Endothelial cell of hepatic sinusoid (primary cell): ENCODE data around the gene ARL15.
"Not testable (repeated sequence)": the region's sequence is repeated elsewhere in the genome, so short reads cannot be mapped to it uniquely, and the experiment has no call there.

Experiments used
- in situ Hi-C: cut with HindIII; loops from 2 replicates; pipeline ENCODE4 v1.10.0; 2017; ENCODE audit warnings: low sequenced_read_pairs

ARL15 gene

DNA sequence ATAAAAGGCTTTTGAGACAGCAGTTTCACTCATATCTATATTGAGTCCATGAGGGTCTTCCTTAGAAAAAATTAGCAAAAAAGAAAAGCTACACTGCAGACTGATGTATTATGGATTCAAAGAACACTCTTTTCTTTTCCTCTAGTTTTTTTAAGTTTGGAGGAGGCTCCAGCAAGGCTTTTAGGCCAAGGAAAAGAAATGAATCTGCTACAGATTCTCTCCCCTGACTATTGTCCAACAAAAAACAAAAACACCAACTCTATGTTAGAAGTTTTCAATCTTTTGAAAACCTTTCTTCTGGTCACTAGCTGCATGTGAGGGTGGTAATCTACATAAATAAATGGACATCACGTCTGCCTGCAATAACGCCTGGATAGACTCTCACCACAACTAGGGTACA lies 310.4 kb downstream of the ARL15 start:
- in situ Hi-C loops: no loop called here

- in situ Hi-C loops: no loop called here
Measured at GRCh38 chr5:53997736-53998627, 312.4 kb downstream of the ARL15 start.

GRCh38 chr5:53996008-53996407 lies 314.4 kb downstream of the ARL15 start:
- in situ Hi-C loops: no loop called here

DNA sequence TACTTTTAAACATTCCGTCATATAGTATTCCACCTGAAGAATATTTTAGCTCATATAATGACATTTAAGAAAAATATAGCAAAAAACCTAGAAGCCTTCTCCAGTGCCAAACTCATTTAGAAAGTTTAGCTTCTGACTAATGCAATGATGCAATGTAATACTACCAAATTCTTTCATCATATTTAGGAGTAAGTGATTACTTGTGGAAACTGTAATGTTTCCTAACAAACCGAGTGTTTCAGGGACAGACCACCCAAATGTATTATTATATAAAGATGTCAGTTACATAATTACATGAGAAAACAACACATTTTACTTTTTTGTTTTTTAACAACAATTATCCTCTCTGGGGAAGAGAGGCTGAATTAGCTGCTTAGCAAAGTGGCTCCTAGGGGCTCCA lies 316.2 kb downstream of the ARL15 start:
- in situ Hi-C loops: no loop called here

DNA sequence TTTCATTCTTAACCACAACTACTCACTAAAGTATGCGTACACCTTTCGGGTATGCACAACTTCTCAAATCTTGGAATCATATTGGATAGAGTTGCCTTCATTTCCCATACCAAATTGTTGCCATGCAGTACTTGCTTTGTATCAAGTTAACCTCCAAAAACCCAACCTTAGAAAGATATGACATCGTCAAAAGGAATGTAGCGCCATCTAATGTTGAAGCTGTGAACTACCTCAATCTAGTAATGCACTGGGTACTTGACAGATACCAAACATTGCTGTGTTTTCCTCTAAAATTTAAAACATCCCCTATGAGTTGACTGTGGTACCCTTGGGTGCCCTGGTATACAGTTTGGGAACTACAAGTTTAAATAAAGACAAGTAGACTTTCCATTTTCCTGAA lies 318.4 kb downstream of the ARL15 start:
- in situ Hi-C loops: no loop called here

- in situ Hi-C loops: no loop called here
Measured at GRCh38 chr5:53987101-53987500, 323.3 kb downstream of the ARL15 start.

- in situ Hi-C loops: no loop called here
Measured at GRCh38 chr5:53985796-53986195, 324.6 kb downstream of the ARL15 start.

- in situ Hi-C loops: no loop called here
Measured at GRCh38 chr5:53984971-53985370, 325.4 kb downstream of the ARL15 start.

GRCh38 chr5:53983568-53984460 lies 326.6 kb downstream of the ARL15 start:
- in situ Hi-C loops: no loop called here

GRCh38 chr5:53982319-53982718 lies 328.1 kb downstream of the ARL15 start:
- in situ Hi-C loops: not testable (repeated sequence)

- in situ Hi-C loops: no loop called here
Measured at GRCh38 chr5:53980061-53980460, 330.3 kb downstream of the ARL15 start.

DNA sequence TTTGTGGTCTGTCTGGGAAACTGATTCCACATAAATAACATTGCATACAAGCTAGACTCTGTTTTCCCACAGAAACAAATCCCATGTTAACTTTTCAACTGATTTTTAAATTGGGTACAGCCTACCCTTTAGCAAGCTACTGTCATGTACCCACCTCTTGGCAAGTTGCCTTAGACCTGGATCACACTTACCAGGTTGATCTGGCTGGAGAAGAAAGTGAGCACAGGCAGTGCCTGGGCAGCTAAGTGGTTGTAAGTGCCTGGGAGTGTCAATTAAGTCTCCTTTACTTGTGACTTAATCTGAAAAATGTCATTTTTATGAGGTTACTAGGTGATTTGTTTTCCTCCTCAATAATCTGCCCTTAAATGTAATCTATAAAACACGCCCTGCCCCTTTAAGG lies 336.4 kb downstream of the ARL15 start:
- in situ Hi-C loops: no loop called here

DNA sequence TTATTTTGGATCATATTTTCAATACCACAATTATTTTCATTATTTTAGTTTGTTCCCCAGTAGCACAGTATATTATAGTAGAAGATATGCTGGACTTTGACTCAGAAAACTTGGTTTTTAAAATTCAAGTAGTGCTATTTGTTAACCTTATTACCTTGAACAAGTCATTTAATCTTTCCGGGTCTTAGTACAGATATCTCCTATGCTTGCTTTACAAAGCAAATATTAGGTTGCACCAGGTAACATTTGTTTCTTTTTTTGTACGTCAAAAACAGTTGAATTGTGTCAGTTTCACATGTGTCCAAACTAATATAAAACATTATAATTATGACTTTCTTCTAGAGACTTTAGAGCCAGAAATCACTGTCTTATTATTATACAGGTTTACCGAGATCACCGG lies 338.1 kb downstream of the ARL15 start:
- in situ Hi-C loops: no loop called here

GRCh38 chr5:53971551-53971950 lies 338.8 kb downstream of the ARL15 start:
- in situ Hi-C loops: no loop called here

- in situ Hi-C loops: no loop called here
Measured at GRCh38 chr5:53971131-53971530, 339.2 kb downstream of the ARL15 start.

DNA sequence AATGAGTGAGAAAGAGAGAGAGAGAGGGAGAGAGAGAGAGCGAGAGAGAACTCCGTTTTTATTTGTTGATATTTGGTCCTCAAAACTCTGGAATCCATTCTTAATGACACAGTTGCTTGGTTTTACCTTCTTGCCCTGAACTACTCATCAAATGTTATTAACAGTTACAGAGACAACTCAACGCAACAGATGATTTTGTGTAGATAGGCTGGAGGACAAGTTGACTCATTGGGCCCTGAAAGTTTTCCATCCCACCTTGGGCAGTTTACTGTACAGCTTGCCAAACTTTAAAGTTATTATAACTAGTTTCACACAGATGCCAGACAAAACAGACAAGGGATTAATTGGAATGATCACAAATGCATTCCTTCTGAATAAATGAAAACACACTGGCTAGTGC lies 339.9 kb downstream of the ARL15 start:
- in situ Hi-C loops: no loop called here

- in situ Hi-C loops: no loop called here
Measured at GRCh38 chr5:53969176-53969730, 341.1 kb downstream of the ARL15 start.

DNA sequence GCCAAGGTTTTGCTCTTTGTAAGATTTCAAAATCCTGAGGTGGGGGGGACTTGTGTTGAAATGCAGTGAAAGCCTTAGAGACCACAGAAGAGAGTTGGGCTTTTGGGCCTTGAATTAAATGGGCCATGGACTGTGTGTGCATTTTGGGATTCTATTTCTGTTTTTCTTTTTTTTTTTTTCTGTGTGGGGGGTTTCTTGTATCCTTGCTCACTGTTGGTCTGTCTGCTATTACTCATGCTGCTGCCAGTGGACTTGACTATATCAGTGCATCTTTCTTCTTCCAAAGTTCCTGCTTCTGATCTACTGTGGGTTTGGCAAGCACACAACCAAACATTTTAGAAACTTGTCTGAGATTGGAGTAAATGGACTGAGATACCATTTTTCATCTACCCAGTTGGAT lies 344.9 kb downstream of the ARL15 start:
- in situ Hi-C loops: no loop called here

GRCh38 chr5:53963958-53964357 lies 346.4 kb downstream of the ARL15 start:
- in situ Hi-C loops: no loop called here

DNA sequence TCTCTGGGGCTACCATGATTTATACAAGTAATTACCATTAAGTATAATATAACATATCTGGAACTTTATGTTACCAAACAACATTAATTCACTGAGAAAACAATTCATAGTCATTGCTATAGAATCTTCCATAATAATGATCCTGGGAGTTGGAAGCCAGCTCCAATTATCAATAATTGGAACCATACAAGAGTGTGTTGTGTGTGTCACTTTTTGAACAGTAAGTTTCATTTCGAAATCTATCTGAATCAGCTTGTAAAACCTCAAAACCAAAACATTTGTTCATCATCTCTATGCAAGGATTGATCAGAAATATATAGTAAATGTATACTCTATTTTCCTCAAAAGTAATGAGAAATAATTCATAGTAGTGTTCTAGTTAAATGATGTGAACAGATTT lies 348.1 kb downstream of the ARL15 start:
- in situ Hi-C loops: no loop called here

- in situ Hi-C loops: no loop called here
Measured at GRCh38 chr5:53956632-53957031, 353.7 kb downstream of the ARL15 start.

GRCh38 chr5:53956196-53956595 lies 354.2 kb downstream of the ARL15 start:
- in situ Hi-C loops: no loop called here
